H1 (cell line): Measurements from ENCODE around the gene BABAM2. TPM values are rescaled to one million over a fixed set of nuclear protein-coding genes. Genes with fewer than 3 reads are reported as not detected.
A peak's percentile ranks its signal among the peaks of the same experiment; 100 is the strongest.

Experiments used
- CTCF ChIA-PET: fragments of 300-600 bp; sonication (Branson Sonifier 250); formaldehyde crosslinking; loops from one replicate; lab custom pipeline; 2021; ENCODE audit not compliant: partially characterized antibody; lab: Charles Lee
- POLR2A ChIA-PET: fragments of 300-600 bp; sonication (Branson Sonifier 250); formaldehyde crosslinking; loops from one replicate; lab custom pipeline; 2021; ENCODE audit warnings: inconsistent platforms; ENCODE audit not compliant: partially characterized antibody; lab: Charles Lee
- DNase-seq, 2 experiments: peaks; one replicate each; pipeline versions ENCODE4 v3.0.0 to v3.0.0-alpha.2; 2010 to 2022; ENCODE audit warnings: low spot score in 2 of 2, low read depth in 1 of 2, mixed read lengths in 1 of 2
- FAIRE-seq: peaks from 2 replicates; lab custom pipeline; 2011; peaks lifted over from hg19 to GRCh38; lab: Jason Lieb, UNC
- H2AFZ ChIP-seq: 2 replicates; pipeline ENCODE4 v1.8.1; 2012; ENCODE audit warnings: low read length, inconsistent platforms
- H2AK5ac ChIP-seq: 2 replicates; pipeline ENCODE4 v1.6.1; 2013; ENCODE audit warnings: low read depth, low read length
- H2BK120ac ChIP-seq: replicated peaks from 2 replicates; pipeline ENCODE3; 2013; ENCODE audit warnings: low read depth, low read length, inconsistent platforms
- H2BK12ac ChIP-seq: 2 replicates; pipeline ENCODE4 v1.6.1; 2013; ENCODE audit warnings: low read depth, low read length
- H2BK15ac ChIP-seq: 2 replicates; pipeline ENCODE4 v1.6.1; 2013; ENCODE audit warnings: low read length
- H2BK20ac ChIP-seq: 2 replicates; pipeline ENCODE4 v1.6.1; 2013; ENCODE audit warnings: low read length
- H2BK5ac ChIP-seq: 2 replicates; pipeline ENCODE4 v1.6.1; 2013; ENCODE audit warnings: low read depth, low read length
- H3K14ac ChIP-seq: 2 replicates; pipeline ENCODE4 v1.6.1; 2013; ENCODE audit warnings: inconsistent platforms; ENCODE audit not compliant: insufficient read length
- H3K18ac ChIP-seq: 2 replicates; pipeline ENCODE4 v1.6.1; 2013; ENCODE audit warnings: low read length; ENCODE audit errors: extremely low read depth
- H3K23ac ChIP-seq: 2 replicates; pipeline ENCODE4 v1.6.1; 2013; ENCODE audit warnings: inconsistent platforms; ENCODE audit not compliant: insufficient read length
- H3K23me2 ChIP-seq: 2 replicates; pipeline ENCODE4 v1.6.1; 2013; ENCODE audit warnings: low read depth, low read length
- H3K27ac ChIP-seq: 2 replicates; pipeline ENCODE4 v1.6.1; 2011; ENCODE audit warnings: low read depth, low read length, inconsistent platforms
- H3K27me3 ChIP-seq, 4 experiments: replicated peaks in 1 of 4; 1 replicate in 1 of 4; 2 replicates in 3 of 4; pipeline versions ENCODE4 v1.6.1 to v1.8.1; 2011 to 2013; ENCODE audit warnings: low read length in 3 of 4, mild to moderate bottlenecking in 3 of 4, inconsistent platforms in 2 of 4, mixed read lengths in 2 of 4, moderate library complexity in 1 of 4; ENCODE audit not compliant: control insufficient read depth in 3 of 4, insufficient read depth in 3 of 4; ENCODE audit errors: extremely low read depth in 1 of 4
- H3K36me3 ChIP-seq, 4 experiments: 2 replicates each; pipeline versions ENCODE4 v1.6.1 to v1.8.1; 2011 to 2013; ENCODE audit warnings: mild to moderate bottlenecking in 4 of 4, low read length in 3 of 4, moderate library complexity in 2 of 4, control low read depth in 1 of 4, inconsistent platforms in 1 of 4; ENCODE audit not compliant: insufficient read depth in 4 of 4, control insufficient read depth in 2 of 4
- H3K4ac ChIP-seq: replicated peaks from 2 replicates; pipeline ENCODE3; 2013; ENCODE audit warnings: low read length, low read depth, mixed read lengths, inconsistent platforms; ENCODE audit not compliant: insufficient read length
- H3K4me1 ChIP-seq, 4 experiments: replicated peaks in 1 of 4; 1 replicate in 1 of 4; 2 replicates in 3 of 4; pipeline versions ENCODE4 v1.6.1 to v1.8.1; 2011 to 2013; ENCODE audit warnings: low read length in 3 of 4, inconsistent platforms in 2 of 4, mixed read lengths in 1 of 4; ENCODE audit not compliant: insufficient read depth in 4 of 4, control insufficient read depth in 3 of 4
- H3K4me2 ChIP-seq, 2 experiments: 2 replicates each; pipeline versions ENCODE4 v1.6.1 to v1.8.1; 2011 to 2013; ENCODE audit warnings: low read depth in 2 of 2, low read length in 2 of 2, control low read depth in 1 of 2, inconsistent platforms in 1 of 2, mild to moderate bottlenecking in 1 of 2; ENCODE audit not compliant: insufficient read depth in 1 of 2
- H3K4me3 ChIP-seq, 4 experiments: fragments of 200-600, 300-600 bp in 1 of 4; sonication (generic), shearing (Covaris generic), sonication (Bioruptor Twin) in 1 of 4; 2 replicates each; pipeline versions ENCODE4 v1.5.1 to v1.8.1; 2011 to 2016; ENCODE audit warnings: low read length in 4 of 4, low read depth in 3 of 4, control low read depth in 2 of 4, inconsistent platforms in 2 of 4, mild to moderate bottlenecking in 2 of 4, mixed read lengths in 1 of 4, moderate library complexity in 1 of 4; ENCODE audit not compliant: insufficient read depth in 2 of 4; ENCODE audit errors: extremely low read depth in 1 of 4
- H3K56ac ChIP-seq: replicated peaks from 2 replicates; pipeline ENCODE3; 2013; ENCODE audit warnings: low read depth, mild to moderate bottlenecking, mixed read lengths, low read length, inconsistent platforms; ENCODE audit not compliant: insufficient read length
- H3K79me1 ChIP-seq: 2 replicates; pipeline ENCODE4 v1.6.1; 2013; ENCODE audit warnings: low read depth, low read length, control low read depth
- H3K79me2 ChIP-seq, 2 experiments: 2 replicates each; pipeline versions ENCODE4 v1.6.1 to v1.8.1; 2012 to 2013; ENCODE audit warnings: low read length in 2 of 2, mild to moderate bottlenecking in 2 of 2, inconsistent platforms in 1 of 2; ENCODE audit not compliant: insufficient read depth in 2 of 2, control insufficient read depth in 1 of 2
- H3K9ac ChIP-seq, 4 experiments: replicated peaks in 1 of 4; 1 replicate in 1 of 4; 2 replicates in 3 of 4; pipeline versions ENCODE4 v1.6.1 to v1.8.1; 2011 to 2013; ENCODE audit warnings: low read depth in 3 of 4, low read length in 3 of 4, control low read depth in 2 of 4, mild to moderate bottlenecking in 2 of 4, moderate library complexity in 2 of 4, inconsistent platforms in 1 of 4; ENCODE audit errors: extremely low read depth in 1 of 4
- H3K9me3 ChIP-seq, 2 experiments: 2 replicates each; pipeline versions ENCODE4 v1.6.1 to v1.8.1; 2012 to 2013; ENCODE audit warnings: mild to moderate bottlenecking in 2 of 2, moderate library complexity in 2 of 2, control low read depth in 1 of 2, inconsistent platforms in 1 of 2, low read depth in 1 of 2, low read length in 1 of 2, mixed read lengths in 1 of 2; ENCODE audit not compliant: insufficient read depth in 2 of 2
- H4K20me1 ChIP-seq, 2 experiments: replicated peaks in 1 of 2; 2 replicates each; pipeline versions ENCODE3 to v1.8.1; 2011 to 2013; ENCODE audit warnings: inconsistent platforms in 2 of 2, low read length in 2 of 2, mild to moderate bottlenecking in 1 of 2; ENCODE audit not compliant: insufficient read depth in 2 of 2, control insufficient read depth in 1 of 2
- H4K5ac ChIP-seq: 2 replicates; pipeline ENCODE4 v1.6.1; 2013; ENCODE audit warnings: low read length, low read depth, mixed read lengths, inconsistent platforms; ENCODE audit not compliant: insufficient read length
- H4K8ac ChIP-seq: 2 replicates; pipeline ENCODE4 v1.8.0; 2013; ENCODE audit warnings: mild to moderate bottlenecking, moderate library complexity, low read length, inconsistent platforms; ENCODE audit not compliant: insufficient read depth; ENCODE audit errors: extremely low read depth
- H4K91ac ChIP-seq: replicated peaks from 2 replicates; pipeline ENCODE3; 2013; ENCODE audit warnings: low read length, mixed read lengths, inconsistent platforms; ENCODE audit not compliant: insufficient read length
- E2F6 ChIP-seq: IDR thresholded peaks from 2 replicates; pipeline ENCODE4 v1.6.1; 2012; ENCODE audit warnings: inconsistent platforms
- KDM5A ChIP-seq: fragments of 200-600 bp; IDR thresholded peaks from 2 replicates; pipeline ENCODE4 v1.7.1; 2012; ENCODE audit warnings: mild to moderate bottlenecking, low read length, inconsistent platforms, mixed read lengths
- WGBS, 2 experiments: shearing (Covaris generic) in 1 of 2; methylation state at CpG; one replicate each; pipeline versions ENCODE4 v1.1.6 to v1.1.7; 2013 to 2015; ENCODE audit warnings: low lambda C conversion rate in 2 of 2, mixed read lengths in 2 of 2, inconsistent platforms in 1 of 2, low coverage in 1 of 2, missing lambda C conversion rate in 1 of 2; ENCODE audit not compliant: insufficient replicate concordance in 2 of 2, insufficient coverage in 1 of 2, insufficient read length in 1 of 2; ENCODE audit errors: extremely low coverage in 1 of 2, missing lambda C conversion rate in 1 of 2; 5-methylcytosine and 5-hydroxymethylcytosine counted together
- polyA plus RNA-seq, 7 experiments: library from polyadenylated mRNA; depleted of rRNA in 3 of 7; stranded (reverse) in 5 of 7; unstranded in 2 of 7; fragments of >200 nt in 5 of 7; fragments of 200-250 nt in 2 of 7; gene quantifications; 1 replicate in 5 of 7; 2 replicates in 1 of 7; 4 replicates in 1 of 7; pipeline versions ENCODE4 v1.2.1 to v1.2.3, GENCODE V29; 2011 to 2013; ENCODE audit warnings: missing spikeins in 2 of 7, mixed read lengths in 2 of 7
- total RNA-seq: library from RNA; stranded (reverse); fragmentation: NEBNext Ultra II Directional; extraction: Animal tissue kit (Norgen Biotek cat#: 25700); gene quantifications from 2 replicates; pipeline ENCODE4 v1.2.1, GENCODE V29; 2021
- TF ChIP-seq, protein P1 (sequence below): IDR thresholded peaks from 2 replicates; pipeline ENCODE4 v1.6.1; 2012; ENCODE audit warnings: inconsistent platforms

Gene BABAM2
- total and polyA plus RNA-seq, 2 of the 8 experiments (the other 6 are each of a cell fraction or from before 2014, with no cell fraction given), result 15.8 to 20.9 TPM

DNA sequence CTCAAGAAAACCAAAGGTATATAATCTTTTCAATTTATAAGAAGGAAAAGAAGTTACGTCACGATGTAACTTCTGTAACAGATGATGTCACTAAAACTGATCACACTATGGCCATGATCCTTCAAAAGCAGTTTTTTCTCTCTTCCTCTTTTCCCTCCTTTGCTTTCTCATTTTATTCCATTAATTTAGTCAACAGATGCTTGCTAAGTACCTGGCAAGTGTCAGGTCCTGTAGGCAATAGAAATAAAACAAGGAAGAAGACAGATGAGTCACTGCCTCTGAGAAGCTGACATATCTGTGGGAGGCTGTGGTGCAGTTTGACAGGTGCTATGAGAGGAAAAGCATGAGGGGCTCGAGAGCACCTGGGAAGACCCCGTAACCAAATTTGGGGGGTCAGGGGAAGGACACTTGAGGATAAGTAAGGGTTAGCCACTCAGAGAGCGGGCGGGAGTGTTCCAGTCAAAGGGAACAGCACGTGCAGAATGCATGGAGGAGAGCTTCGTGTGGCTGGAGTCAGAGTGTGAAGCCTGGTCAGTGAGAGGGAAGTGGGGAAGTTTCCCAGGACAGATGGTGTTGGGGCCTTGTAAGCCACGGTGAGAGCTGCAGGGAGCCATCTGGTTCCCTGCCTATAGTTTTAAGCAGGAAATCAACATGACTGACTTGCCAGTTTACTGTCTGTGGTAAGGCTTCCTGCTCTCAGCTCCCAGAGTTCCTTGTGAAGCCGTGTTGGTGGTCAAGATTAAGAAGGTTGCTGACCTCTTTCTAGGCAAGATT lies 303.3 kb downstream of the BABAM2 start:
- WGBS, 2 experiments, result 91% methylated on average over 9 of the region's 10 CpGs; no CpG with 5 or more reads in 1 of the 2 experiments
- DNase-seq, result no peak

More for the DNA sequence above, 303.3 kb downstream of the BABAM2 start:
- no peak for FAIRE-seq
- Histone ChIP-seq H3K79me2 (no peaks in the 10 kb centered on the region), H3K18ac (no peak overlapping the region), H3K9ac (no peak overlapping the region), H4K20me1 (no peaks in the 10 kb centered on the region), H3K4me1 (no peaks in the 10 kb centered on the region), H3K27ac (no peak overlapping the region), H3K23me2 (no peaks in the 10 kb centered on the region), H3K9me3 (no peaks in the 10 kb centered on the region), H2BK5ac (no peak overlapping the region), H3K27me3 (no peaks in the 10 kb centered on the region), H3K56ac (no peak overlapping the region), H4K8ac (peak overlapping the region; percentile 71; the same call in 1 of the 2 replicates), H4K91ac (no peak overlapping the region), H3K14ac (no peak overlapping the region), H3K23ac (no peak overlapping the region), H2BK15ac (no peak overlapping the region), H3K4me2 (no peak overlapping the region), H3K79me1 (no peaks in the 10 kb centered on the region), H2BK12ac (no peak overlapping the region), H3K4ac (no peak overlapping the region), H2BK20ac (no peak overlapping the region), H2AK5ac (no peak overlapping the region), H4K5ac (no peak overlapping the region), H2BK120ac (no peak overlapping the region), H2AFZ (no peak overlapping the region), H3K4me3 (no peak overlapping the region), H3K36me3 (no peaks in the 10 kb centered on the region; a peak in 1 of 8 replicates)
- TF ChIP-seq, protein P1, sequence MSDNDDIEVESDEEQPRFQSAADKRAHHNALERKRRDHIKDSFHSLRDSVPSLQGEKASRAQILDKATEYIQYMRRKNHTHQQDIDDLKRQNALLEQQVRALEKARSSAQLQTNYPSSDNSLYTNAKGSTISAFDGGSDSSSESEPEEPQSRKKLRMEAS, result peak; percentile 57
- TF ChIP-seq KDM5A (no peak), E2F6 (peak; percentile 78)
- ChIA-PET CTCF (interaction anchor here (0.6 to 1.0 kb wide), 2 partner anchors 29 to 668 kb away, joined by 3 read pairs; no protein-coding TSS in a partner anchor), POLR2A (no interaction called here)
